Mammary epithelial cell (primary cell): Measurements from ENCODE around the gene NKPD1.
A peak's percentile ranks its signal among the peaks of the same experiment; 100 is the strongest.

ENCODE experiments used
- EZH2 ChIP-seq: IDR thresholded peaks from 2 replicates; pipeline ENCODE4 v1.6.1; 2012; ENCODE audit warnings: low read length, inconsistent platforms, borderline replicate concordance
- TF ChIP-seq, protein P1 (sequence below), 2 donors: IDR thresholded peaks in 1 of 2; conservative IDR thresholded peaks in 1 of 2; 2 replicates each; pipeline ENCODE4 v1.5.1; 2011 to 2012; ENCODE audit warnings: inconsistent platforms in 2 of 2, low read length in 2 of 2, mild to moderate bottlenecking in 2 of 2, control low read depth in 1 of 2, low read depth in 1 of 2; ENCODE audit not compliant: insufficient read depth in 1 of 2; ENCODE audit errors: extremely low read depth in 1 of 2

- TF ChIP-seq, protein P1, sequence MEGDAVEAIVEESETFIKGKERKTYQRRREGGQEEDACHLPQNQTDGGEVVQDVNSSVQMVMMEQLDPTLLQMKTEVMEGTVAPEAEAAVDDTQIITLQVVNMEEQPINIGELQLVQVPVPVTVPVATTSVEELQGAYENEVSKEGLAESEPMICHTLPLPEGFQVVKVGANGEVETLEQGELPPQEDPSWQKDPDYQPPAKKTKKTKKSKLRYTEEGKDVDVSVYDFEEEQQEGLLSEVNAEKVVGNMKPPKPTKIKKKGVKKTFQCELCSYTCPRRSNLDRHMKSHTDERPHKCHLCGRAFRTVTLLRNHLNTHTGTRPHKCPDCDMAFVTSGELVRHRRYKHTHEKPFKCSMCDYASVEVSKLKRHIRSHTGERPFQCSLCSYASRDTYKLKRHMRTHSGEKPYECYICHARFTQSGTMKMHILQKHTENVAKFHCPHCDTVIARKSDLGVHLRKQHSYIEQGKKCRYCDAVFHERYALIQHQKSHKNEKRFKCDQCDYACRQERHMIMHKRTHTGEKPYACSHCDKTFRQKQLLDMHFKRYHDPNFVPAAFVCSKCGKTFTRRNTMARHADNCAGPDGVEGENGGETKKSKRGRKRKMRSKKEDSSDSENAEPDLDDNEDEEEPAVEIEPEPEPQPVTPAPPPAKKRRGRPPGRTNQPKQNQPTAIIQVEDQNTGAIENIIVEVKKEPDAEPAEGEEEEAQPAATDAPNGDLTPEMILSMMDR (conservative IDR thresholded peaks at IDR 0.05 in 1 of 2, IDR thresholded peaks at IDR 0.05 in 1 of 2; ENCODE audit: extremely low read depth in 1 of 2, insufficient read depth in 1 of 2, low read depth in 1 of 2, low read length in 2 of 2): peak; percentile 21 to 41
- no peak for TF ChIP-seq EZH2
Observed at GRCh38 chr19:45178262-45179071, 17.7 kb upstream of the NKPD1 start, which contains the start of gene BLOC1S3.
